Endodermal cell (in vitro differentiated cells): ENCODE results near the gene MTMR12. TPM values are rescaled to one million over a fixed set of nuclear protein-coding genes. Genes with fewer than 3 reads are reported as not detected.

ENCODE experiments used
- DNase-seq: peaks from one replicate; pipeline ENCODE4 v3.0.0-alpha.2; 2017
- H3K27ac ChIP-seq: 2 replicates; pipeline ENCODE4 v1.5.1; 2013; ENCODE audit warnings: mild to moderate bottlenecking, low read depth, low read length, moderate library complexity
- H3K27me3 ChIP-seq: 2 replicates; pipeline ENCODE4 v1.6.1; 2013; ENCODE audit warnings: mild to moderate bottlenecking, low read length, moderate library complexity; ENCODE audit not compliant: insufficient read depth, control insufficient read depth, poor library complexity, severe bottlenecking
- H3K36me3 ChIP-seq: 2 replicates; pipeline ENCODE4 v1.7.0; 2013; ENCODE audit warnings: mild to moderate bottlenecking, low read length, moderate library complexity; ENCODE audit not compliant: control insufficient read depth, insufficient read depth
- H3K4me1 ChIP-seq: one replicate; pipeline ENCODE4 v1.7.0; 2013; ENCODE audit warnings: low read length; ENCODE audit not compliant: control insufficient read depth, insufficient read depth
- H3K4me3 ChIP-seq: 2 replicates; pipeline ENCODE4 v1.5.1; 2013; ENCODE audit warnings: mild to moderate bottlenecking, low read length, moderate library complexity
- H3K9ac ChIP-seq: 2 replicates; pipeline ENCODE4 v1.6.1; 2013; ENCODE audit warnings: mild to moderate bottlenecking, low read length, moderate library complexity; ENCODE audit not compliant: poor library complexity, severe bottlenecking; ENCODE audit errors: extremely low read depth
- H3K9me3 ChIP-seq: 2 replicates; pipeline ENCODE4 v1.6.1; 2013; ENCODE audit warnings: mild to moderate bottlenecking, low read length, moderate library complexity; ENCODE audit not compliant: control insufficient read depth
- H3K27ac Mint-ChIP-seq: 2 replicates; pipeline ENCODE4 v1.8.0; 2020; ENCODE audit warnings: mixed read lengths
- H3K27me3 Mint-ChIP-seq: 2 replicates; pipeline ENCODE4 v1.8.0; 2021; ENCODE audit warnings: mild to moderate bottlenecking, mixed read lengths; ENCODE audit not compliant: insufficient read depth
- H3K36me3 Mint-ChIP-seq: 2 replicates; pipeline ENCODE4 v1.8.0; 2020; ENCODE audit warnings: low read depth, mixed read lengths
- H3K4me1 Mint-ChIP-seq: 2 replicates; pipeline ENCODE4 v1.8.0; 2020; ENCODE audit warnings: mixed read lengths
- H3K4me3 Mint-ChIP-seq: 2 replicates; pipeline ENCODE4 v1.8.0; 2020; ENCODE audit warnings: mild to moderate bottlenecking, moderate library complexity, mixed read lengths
- H3K9me3 Mint-ChIP-seq: 2 replicates; pipeline ENCODE4 v1.8.0; 2020; ENCODE audit warnings: mild to moderate bottlenecking, mixed read lengths
- CTCF ChIP-seq: fragments of 200-600 bp; sonication (generic); conservative IDR thresholded peaks from 2 replicates; pipeline ENCODE4 v1.5.0; 2021; ENCODE audit warnings: antibody characterized with exemption, mild to moderate bottlenecking
- WGBS, 2 experiments: methylation state at CpG; one replicate each; pipeline versions ENCODE4 v1.1.5 to v1.1.7; 2013; ENCODE audit warnings: missing lambda C conversion rate in 2 of 2, mixed read lengths in 1 of 2; ENCODE audit not compliant: insufficient coverage in 1 of 2, insufficient read length in 1 of 2; 5-methylcytosine and 5-hydroxymethylcytosine counted together
- total RNA-seq, 2 donors: library from RNA; stranded (reverse); fragmentation: NEBNext Ultra II Directional in 1 of 2; extraction: Animal tissue kit (Norgen Biotek cat#: 25700) in 1 of 2; gene quantifications; 2 replicates in 1 of 2; 3 replicates in 1 of 2; pipeline ENCODE4 v1.2.1, GENCODE V29; 2021

The MTMR12 gene
- total RNA-seq, 2 donors from 2014 or later, result 32.7 to 33.3 TPM

GRCh38 chr5:32254881-32255539 lies 57.7 kb downstream of the MTMR12 start:
- Mint-ChIP-seq H3K27ac (no peak overlapping the region), H3K9me3 (peaks cover 3% of the 10 kb centered on the region), H3K4me1 (peaks cover 6% of the 10 kb centered on the region), H3K36me3 (peaks cover 81% of the 10 kb centered on the region), H3K27me3 (no peaks in the 10 kb centered on the region), H3K4me3 (no peak overlapping the region)
- WGBS, 2 experiments, result 95 to 97% methylated on average over 3 to 5 of the region's 5 CpGs
- peaks cover 16% of the 10 kb centered on the region for H3K9me3 ChIP-seq
- H3K4me3 ChIP-seq, result no peak overlapping the region
- no peak for DNase-seq
- TF ChIP-seq CTCF, result no peak
- peaks cover under 1% of the 10 kb centered on the region for H3K4me1 ChIP-seq
- H3K27me3 ChIP-seq, result no peaks in the 10 kb centered on the region
- no peak overlapping the region for H3K27ac ChIP-seq
- peaks cover 82% of the 10 kb centered on the region for H3K36me3 ChIP-seq
- H3K9ac ChIP-seq, result no peak overlapping the region

- no peak overlapping the region for H3K4me3 ChIP-seq
- Mint-ChIP-seq H3K27ac (no peak overlapping the region), H3K27me3 (no peaks in the 10 kb centered on the region), H3K9me3 (peaks cover 3% of the 10 kb centered on the region), H3K36me3 (peaks cover 80% of the 10 kb centered on the region), H3K4me3 (no peak overlapping the region), H3K4me1 (peaks cover 19% of the 10 kb centered on the region)
- no peaks in the 10 kb centered on the region for H3K27me3 ChIP-seq
- no peak overlapping the region for H3K27ac ChIP-seq
- no peak for TF ChIP-seq CTCF
- no peak overlapping the region for H3K9ac ChIP-seq
- peaks cover 5% of the 10 kb centered on the region for H3K4me1 ChIP-seq
- DNase-seq, result no peak
- peaks cover 84% of the 10 kb centered on the region for H3K36me3 ChIP-seq
- H3K9me3 ChIP-seq, result peaks cover 16% of the 10 kb centered on the region
- 78 to 92% methylated on average over 4 to 8 of the region's 8 CpGs for WGBS, 2 experiments
Observed at GRCh38 chr5:32251871-32252458, 60.8 kb downstream of the MTMR12 start.

- WGBS, 2 experiments, result 86 to 89% methylated on average over 2 of the region's 2 CpGs
Observed at GRCh38 chr5:32249668-32250067, 63.1 kb downstream of the MTMR12 start.

More at GRCh38 chr5:32249668-32250067, 63.1 kb downstream of the MTMR12 start:
- peaks cover 5% of the 10 kb centered on the region for H3K4me1 ChIP-seq
- no peak overlapping the region for H3K4me3 Mint-ChIP-seq
- no peak overlapping the region for H3K9ac ChIP-seq
- no peak for DNase-seq
- no peak for TF ChIP-seq CTCF
- peak overlapping the region; percentile 1 for H3K27ac Mint-ChIP-seq
- H3K36me3 ChIP-seq, result peaks cover 82% of the 10 kb centered on the region
- peaks cover 16% of the 10 kb centered on the region for H3K9me3 ChIP-seq
- no peaks in the 10 kb centered on the region for H3K27me3 Mint-ChIP-seq
- no peak overlapping the region for H3K4me3 ChIP-seq
- no peak overlapping the region for H3K27ac ChIP-seq
- H3K9me3 Mint-ChIP-seq, result peaks cover 3% of the 10 kb centered on the region
- peaks cover 19% of the 10 kb centered on the region for H3K4me1 Mint-ChIP-seq
- H3K27me3 ChIP-seq, result no peaks in the 10 kb centered on the region
- H3K36me3 Mint-ChIP-seq, result peaks cover 86% of the 10 kb centered on the region
